GM18507 (cell line): ENCODE results near the gene TSPEAR.
"Not testable (repeated sequence)": the region's sequence is repeated elsewhere in the genome, so short reads cannot be mapped to it uniquely, and the experiment has no call there.

Source experiments
- DNase-seq: peaks from one replicate; pipeline ENCODE4 v3.0.0; 2011; ENCODE audit warnings: low read depth; ENCODE audit not compliant: insufficient read length; ENCODE audit errors: extremely low spot score
- FAIRE-seq: peaks from 2 replicates; lab custom pipeline; 2011; peaks lifted over from hg19 to GRCh38; lab: Jason Lieb, UNC

TSPEAR gene

GRCh38 chr21:44490816-44491215 is 220.6 kb downstream of the TSPEAR start:
- no peak for DNase-seq
- FAIRE-seq = no peak

DNA sequence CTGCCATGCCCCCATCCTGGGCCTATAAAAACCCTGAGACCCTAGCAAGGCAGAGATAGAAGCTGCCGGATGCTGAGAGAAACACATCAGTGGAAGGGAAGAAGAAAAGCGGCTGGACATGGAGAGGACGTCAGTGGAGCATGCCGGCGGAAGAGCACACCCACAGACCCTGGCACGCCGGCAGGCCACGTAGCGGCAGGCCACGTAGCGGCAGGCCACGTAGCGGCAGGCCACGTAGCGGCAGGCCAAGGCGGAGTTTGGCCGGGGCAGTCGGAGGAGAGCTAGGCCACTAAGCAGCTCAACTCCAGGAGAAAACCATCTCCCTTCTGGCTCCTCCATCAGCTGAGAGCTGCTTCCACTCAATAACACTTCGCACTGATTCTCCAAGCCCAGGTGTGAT is 221.0 kb downstream of the TSPEAR start:
- FAIRE-seq (no peak), DNase-seq (no peak)

GRCh38 chr21:44489962-44490361 is 221.4 kb downstream of the TSPEAR start:
- FAIRE-seq (no peak), DNase-seq (no peak)

DNA sequence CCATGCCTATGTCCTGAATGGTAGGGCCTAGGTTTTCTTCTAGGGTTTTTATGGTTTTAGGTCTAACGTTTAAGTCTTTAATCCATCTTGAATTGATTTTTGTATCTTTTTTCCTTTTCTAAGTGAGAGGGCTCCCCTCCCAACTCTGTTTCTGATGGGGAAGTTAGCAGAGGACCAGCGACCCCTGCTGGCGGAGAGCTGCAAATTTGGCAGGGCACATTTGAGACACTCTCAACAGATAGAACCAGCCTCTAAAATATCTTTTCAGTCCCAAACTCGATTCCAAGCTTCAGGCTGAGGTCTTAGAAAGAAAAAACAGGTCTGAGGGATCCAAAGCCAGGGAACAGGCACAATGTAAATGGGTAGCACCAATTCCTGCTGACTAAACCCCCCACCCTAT is 223.5 kb downstream of the TSPEAR start:
- DNase-seq = no peak
- no peak for FAIRE-seq

DNA sequence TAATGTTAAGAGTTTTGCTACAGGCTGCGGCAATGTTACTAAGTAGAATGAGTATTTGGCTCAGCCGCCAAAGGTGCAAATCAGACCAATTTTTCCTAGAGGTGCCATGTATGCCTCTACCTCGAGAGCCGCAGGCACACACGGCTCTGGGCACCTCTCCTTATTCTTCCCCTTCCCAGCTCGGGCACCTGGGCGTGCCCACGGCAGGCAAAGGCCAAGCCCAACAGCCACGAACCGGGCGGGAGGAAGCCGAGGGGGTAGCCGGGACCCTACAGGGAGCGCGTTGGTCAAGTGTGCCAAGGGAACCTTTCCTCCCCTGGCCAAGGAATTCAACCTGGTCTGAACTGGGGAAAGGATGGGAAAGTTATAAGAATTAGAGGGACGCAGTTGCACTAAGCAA is 225.1 kb downstream of the TSPEAR start:
- no peak for FAIRE-seq
- DNase-seq = no peak

DNA sequence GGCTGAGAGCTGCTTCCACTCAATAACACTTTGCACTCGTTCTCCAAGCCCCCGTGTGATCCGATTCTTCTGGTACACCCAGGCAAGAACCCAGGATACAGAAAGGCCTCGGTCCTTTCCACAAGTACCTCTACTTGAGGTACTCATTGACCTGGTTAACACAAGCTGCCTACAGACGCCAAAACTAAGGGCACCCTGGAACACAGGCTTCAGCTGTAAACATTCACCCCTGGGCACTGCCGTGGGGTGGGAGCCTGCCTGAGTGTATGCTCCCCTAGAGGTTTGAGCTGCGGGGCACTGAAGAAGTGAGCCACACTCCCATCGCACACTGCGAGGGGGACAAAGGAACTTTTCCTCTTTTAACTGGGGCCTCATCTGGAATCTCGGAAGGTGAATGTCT is 225.6 kb downstream of the TSPEAR start:
- DNase-seq (no peak), FAIRE-seq (no peak)

DNA sequence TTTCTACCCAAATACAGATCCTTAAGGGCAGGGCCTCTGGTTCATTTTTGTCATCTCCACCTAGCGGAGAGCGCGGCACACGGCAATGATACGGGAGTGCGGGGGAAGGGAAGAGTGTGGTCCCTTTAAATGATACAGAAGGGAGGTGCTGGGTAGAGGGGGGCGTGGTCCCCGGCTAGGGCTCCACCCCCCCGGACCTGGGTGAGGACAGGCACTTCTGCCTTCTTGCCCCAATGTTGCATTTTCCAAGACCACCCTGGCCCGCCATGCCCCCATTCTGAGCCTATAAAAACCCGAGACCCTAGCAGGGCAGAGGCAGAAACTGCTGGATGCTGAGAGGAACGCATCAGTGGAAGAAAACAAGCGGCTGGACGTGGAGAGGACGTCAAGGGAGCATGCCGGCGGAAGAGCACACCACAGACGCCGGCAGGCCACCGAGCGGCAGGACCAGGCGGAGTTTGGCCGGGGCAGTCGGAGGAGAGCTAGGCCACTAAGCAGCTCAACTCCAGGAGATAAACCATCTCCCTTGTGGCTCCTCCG is 226.0 kb downstream of the TSPEAR start:
- DNase-seq (no peak), FAIRE-seq (no peak)

- FAIRE-seq (no peak), DNase-seq (no peak)
Observed at GRCh38 chr21:44484498-44485253, 226.7 kb downstream of the TSPEAR start.

DNA sequence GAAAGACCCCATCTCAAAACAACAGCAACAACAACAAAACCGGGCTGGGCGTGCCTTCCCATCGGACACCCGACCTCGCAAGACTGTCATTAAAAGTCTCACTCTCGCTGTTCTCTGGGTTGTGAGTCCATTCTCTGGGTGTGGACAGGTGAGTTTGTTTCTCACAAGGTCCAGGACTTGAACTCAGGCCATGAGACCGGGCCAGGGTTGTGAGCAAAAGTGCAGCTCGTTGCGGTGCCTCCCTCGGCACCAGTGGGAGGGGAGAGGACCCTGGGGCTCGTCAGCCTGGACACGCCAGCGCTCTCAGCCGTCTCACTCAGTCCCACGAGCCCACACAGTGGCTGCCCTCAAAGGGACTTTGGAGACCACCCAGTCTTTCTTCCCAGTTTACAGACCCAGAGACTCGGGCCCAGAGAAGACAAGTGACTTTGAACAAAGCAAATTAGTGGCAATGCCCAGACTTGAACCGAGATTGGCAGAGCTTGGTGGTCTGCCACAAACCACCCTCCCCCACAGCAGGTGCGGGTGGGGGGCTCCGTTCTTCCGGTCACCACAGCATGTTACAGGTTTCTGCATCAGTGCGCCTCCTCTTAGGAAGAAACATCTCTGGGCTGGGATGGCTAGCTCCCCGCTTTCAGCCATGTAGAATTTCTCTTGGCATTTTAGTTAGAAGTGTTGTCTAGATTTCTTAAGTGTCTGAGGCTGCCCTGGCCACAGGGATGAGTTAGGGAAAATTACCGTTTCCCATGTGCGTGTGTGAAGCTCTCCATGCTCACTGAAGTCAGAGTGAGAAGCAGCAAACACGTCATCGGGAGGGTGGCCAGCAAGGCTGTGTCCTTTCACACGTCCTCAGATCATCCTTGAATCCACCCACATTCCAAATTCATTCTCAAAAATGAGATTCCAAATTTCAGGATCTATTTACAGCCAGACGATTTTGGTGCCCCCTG is 227.8 kb downstream of the TSPEAR start:
- FAIRE-seq (no peak), DNase-seq (no peak)

GRCh38 chr21:44482581-44483287 is 228.6 kb downstream of the TSPEAR start:
- DNase-seq (no peak), FAIRE-seq (no peak)

DNA sequence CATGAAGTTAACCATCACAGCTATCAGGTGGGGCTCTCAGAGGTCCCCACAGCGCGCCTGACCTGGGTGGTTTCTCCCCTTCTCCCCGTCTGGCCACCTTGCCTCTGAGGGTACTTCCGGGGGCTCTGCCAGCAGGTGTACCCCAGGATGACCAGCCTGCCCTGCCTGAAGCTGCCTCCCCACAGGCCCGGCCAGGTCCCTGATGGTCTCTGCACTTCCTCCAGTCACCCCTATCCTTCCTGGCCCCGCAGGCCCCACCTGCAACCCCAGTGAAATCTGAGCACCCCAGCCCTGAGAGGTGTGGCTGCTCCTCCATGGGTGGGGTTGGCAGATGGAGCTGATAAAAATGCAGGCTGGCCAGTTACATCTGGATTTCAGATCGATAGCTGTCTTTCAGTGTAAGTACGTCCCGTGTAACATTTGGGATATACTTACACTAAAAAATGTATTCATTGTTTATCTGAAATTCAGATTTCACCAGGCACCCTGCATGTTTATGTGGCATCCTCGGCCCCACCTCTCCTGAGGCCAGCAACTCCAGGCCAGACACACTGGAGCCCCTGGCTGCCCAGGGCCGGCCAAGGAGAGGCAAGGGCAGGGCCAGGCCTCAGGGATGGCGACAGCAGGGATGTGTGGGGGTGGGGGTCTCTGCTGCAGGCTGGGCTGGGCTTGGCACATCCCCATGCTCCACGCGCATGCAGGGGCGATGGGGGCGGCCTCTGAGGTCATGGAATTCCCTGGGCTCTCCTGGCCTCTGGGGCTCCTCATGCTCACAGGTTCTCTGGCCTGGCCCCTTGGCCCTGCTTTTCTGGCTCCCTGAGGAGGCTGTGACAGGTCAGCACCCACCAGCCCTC is 230.9 kb downstream of the TSPEAR start:
- FAIRE-seq = no peak
- no peak for DNase-seq

GRCh38 chr21:44479556-44480199 is 231.7 kb downstream of the TSPEAR start:
- not testable (repeated sequence) for FAIRE-seq, DNase-seq

- no peak for FAIRE-seq
Observed at GRCh38 chr21:44478801-44479167, 232.6 kb downstream of the TSPEAR start.

GRCh38 chr21:44478124-44478800 is 233.1 kb downstream of the TSPEAR start:
- DNase-seq = no peak
- no peak for FAIRE-seq

More at GRCh38 chr21:44478801-44479167, 232.6 kb downstream of the TSPEAR start:
- DNase-seq = no peak

DNA sequence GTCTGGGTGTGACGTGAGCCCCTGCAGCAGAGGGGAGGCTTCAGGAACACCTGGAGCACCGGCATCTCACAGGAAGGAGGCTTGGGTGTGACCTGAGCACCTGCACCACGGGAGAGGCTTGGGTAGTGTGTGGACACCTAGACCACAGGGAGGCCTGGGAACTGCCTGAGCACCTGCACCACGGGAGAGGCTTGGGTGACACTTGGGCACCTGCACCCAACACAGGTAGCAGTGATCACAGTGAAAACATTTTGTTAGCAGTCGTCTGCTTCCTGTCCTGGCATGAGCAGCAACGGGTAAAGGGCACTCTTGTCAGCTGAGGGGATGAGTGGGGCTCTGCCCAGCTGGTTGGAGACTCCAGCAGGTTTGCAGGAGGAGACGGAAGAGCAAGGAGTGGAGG is 233.7 kb downstream of the TSPEAR start:
- DNase-seq = no peak
- FAIRE-seq = no peak

- DNase-seq = no peak
- FAIRE-seq = no peak
Observed at GRCh38 chr21:44477131-44477530, 234.2 kb downstream of the TSPEAR start.

DNA sequence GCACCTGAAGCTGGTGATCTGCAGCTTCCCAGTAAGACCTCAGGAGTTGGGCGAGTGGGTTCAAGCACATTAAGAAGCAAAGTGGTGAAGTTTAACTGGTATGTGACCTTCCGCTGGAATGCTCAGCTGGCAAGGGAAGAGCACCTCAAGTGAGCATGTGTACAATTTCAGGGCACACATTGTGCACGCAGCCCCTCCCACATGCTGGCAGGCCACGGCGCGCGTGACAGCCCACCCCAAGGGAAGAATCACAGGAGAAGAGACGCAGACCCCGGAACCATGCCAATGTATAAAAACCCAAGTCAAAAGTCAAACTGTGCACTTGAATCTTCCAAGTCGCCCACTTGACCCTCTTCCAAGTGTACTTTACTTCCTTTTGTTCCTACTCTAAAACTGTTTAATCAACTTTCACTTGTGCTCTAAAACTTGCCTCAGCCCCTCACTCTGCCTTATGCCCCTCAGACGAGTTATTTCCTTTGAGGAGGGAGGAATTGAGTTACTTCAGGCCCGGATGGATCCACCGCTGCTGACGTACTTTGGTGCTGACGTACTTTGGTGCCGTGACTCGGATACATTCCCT is 236.0 kb downstream of the TSPEAR start:
- FAIRE-seq (no peak), DNase-seq (no peak)
